GM20431 (cell line): ENCODE measurements around the gene FAXDC2.

Source experiments
- in situ Hi-C: fragments of 300-500 bp; cut with MseI, MboI; formaldehyde crosslinking; loops from one replicate; pipeline ENCODE4 v1.15.0; 2020; ENCODE audit warnings: low sequenced_read_pairs; ENCODE audit not compliant: unreplicated experiment

Gene FAXDC2, protein sequence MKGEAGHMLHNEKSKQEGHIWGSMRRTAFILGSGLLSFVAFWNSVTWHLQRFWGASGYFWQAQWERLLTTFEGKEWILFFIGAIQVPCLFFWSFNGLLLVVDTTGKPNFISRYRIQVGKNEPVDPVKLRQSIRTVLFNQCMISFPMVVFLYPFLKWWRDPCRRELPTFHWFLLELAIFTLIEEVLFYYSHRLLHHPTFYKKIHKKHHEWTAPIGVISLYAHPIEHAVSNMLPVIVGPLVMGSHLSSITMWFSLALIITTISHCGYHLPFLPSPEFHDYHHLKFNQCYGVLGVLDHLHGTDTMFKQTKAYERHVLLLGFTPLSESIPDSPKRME

DNA sequence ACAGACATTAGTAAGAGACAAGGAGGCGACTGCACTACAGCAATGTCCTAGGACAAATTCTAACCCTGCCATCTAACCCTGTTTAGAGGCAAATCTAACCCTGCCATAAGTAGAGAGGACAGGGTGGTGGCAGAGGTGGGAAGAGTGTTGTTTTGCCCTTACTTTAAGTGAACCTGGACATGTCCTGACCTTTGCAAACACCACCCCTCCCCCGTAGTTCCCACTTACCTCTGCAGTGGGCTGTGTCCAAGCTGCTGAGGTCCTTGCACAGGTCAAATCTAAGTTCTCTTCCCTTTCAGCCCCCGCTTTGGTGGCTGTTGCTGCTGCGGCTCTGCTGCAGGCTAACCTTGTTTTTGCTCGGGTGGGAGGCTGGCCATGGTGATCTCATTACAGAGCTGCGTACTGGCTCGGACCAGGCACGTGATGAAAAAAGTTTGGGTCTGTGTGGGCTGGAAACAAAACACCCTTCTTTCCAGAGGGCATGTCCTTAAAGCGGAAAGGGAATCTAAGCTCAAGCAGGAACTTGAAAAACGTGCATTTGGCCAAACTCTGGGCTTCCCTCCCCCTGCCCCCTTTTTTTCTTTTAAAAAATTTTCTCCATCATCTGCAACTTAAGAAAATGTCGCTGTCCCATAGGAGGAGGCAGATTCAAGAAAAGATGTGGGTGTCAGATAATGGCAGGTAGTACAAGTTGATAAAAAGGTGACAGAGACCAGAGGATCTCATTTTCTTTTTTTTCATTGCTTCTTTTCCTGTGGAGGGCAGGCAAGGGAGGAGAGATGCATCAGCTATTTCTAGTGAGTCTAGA is at the start of gene FAXDC2:
Gene FAXDC2, minus strand, starts transcription at position 349 of the 808 bp plus-strand sequence. CDS start 12,425 bp downstream, outside the sequence.
- in situ Hi-C loops: no loop called here

DNA sequence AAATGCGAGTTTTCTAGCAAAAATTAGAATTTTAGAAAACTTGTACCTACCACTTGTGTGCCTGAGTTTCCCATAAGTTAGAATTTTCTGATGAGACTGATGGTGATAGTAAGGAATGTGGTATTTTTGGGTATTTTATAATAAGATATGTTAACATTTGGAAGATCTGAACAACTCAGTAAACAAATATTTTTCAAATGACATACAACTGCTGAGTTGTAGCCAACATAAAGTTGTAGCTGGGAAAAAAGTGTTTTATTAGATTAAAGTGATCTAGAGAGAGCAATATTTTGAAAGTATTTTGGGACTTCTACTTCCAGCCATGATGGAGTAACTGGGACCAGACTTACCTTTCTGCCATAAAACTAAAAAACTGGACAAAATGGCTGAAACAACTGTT is 49.7 kb upstream of the FAXDC2 start:
- in situ Hi-C loops: no loop called here

DNA sequence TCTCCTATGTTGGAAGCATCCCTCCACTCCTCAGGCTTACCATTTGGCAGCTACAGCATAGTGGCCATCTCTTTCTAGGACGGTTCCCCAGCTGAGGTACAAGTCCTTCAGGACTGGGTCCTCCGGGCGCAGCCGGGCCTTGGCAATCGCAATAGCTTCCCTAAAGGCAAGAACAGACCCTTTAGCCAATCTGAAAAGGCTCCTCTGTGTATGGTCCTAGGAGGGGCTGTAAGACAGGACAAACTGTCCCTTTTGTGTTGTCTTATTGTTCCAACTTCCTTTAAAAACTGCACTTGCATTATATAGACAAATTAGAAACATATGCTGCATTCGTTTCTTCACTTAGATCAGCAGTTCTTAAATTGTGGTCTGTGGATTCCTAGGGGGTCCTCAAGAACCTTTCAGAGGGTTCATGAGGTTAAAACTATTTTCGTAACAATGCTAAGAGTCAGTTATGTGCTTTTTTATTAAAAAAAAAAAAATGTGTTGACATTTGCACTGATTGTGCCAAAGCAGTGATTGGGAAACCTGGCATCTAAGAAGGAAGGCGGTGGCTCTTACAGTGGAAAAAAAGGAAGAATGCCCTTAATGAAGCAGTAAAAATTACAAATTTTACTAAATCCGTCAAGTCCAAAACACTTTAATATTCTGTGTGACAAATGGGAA is 48.9 kb upstream of the FAXDC2 start:
- in situ Hi-C loops: no loop called here

DNA sequence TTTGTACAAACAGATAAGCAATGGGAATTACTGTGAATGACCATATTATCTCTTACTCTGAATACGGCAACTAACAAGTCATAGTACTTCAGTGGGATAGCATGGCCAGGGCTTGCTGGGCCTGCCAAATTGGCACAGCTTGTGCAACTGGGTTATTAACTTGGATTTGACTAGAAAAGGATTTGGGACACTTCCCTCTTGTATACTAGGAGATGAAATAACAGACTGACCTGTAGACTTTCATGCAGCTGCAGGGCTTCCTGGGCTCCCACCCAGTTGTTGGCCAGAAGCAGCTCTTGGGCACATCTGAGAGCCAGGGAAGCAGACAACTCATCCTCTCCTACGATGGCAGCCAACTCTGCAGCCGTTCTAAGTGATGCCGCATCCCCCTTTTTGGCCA is 47.8 kb upstream of the FAXDC2 start:
- in situ Hi-C loops: no loop called here

DNA sequence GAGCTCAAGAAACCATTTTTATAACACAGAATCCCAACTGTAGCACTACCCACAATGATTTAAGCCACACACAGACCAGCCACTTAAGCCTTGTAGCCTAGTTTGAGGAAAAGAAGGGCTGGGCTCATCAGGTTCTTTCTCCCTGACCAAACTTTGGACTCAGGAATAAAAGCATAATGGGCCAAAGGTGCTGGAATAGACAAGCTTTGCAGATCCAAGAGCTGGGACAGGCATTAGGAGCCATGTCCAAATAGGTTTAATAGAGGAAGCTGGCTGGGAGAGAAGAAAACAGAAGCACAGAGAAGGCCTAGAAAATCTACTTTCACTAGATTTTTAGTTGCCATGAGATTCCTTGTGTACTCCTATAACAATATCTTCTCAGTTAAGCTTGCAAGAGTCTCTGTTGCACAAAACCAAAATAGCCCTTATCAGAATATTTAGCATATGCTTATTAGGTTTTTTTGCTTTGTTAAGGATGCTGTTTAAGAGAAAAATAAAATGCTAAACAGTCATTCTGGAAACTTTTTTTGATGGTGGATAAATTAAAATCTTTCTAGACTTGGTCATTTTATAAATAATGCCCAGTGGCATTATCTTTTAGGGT is 46.3 kb upstream of the FAXDC2 start:
- in situ Hi-C loops: no loop called here

DNA sequence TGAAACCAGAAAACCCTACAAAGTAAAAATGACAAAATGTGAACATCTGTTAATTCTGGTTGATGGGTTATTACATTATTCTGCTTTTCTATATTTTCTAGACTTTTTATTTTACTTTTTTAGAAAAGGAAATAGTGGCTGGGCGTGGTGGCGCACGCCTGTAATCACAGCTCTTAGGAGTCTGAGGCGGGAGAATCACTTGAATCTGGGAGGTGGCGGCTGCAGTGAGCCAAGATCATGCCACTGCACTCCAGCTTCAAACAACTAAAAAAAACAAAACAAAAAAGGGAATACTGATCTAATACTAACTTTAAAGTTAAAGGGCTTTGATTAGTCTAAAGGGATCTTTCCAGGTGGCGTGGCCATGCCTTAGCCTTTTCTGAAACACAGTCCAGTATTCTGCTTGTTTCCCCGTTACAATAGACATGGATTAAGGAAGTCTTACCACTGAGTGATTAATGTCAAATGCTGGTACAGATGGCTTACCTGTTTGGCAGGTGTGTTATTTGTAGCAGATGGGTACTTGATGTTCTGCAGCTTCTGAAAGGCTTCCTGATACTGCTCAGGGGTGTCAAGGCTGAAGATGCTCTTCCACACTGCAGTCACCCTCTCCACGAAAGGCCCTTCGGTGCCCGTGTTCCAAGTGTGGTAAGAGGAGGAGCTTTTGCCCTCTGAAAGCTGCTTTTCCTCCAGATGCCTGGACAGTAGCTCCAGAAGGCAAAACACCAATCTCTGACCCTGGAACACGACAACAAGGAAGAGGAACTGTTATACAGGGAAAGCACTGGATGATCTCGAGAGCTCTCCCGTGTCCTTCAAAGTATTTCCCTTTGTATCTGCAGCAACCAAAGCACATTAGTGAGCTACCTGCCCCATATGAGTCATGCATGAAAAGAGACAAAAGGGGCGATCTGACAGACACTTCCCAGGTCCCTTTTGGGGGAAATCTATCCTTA is 45.5 kb upstream of the FAXDC2 start:
- in situ Hi-C loops: no loop called here

DNA sequence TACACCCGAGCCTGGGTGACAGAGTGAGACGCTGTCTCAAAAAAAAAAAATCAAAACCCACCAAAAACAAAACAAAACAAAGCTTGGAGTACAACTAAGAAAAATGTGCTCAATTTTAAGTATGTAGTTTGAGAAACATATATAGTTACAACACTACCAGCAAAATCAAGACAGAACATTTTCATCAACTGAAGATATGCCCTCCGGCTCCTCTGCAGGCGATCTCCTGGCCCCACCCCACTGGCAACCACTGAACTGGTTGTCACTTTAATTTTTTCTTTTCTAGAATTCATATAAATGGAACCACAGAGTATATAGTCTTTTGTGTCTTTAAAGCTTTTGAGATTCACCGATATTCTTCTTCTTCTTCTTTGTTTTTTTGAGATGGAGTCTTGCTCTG is 43.0 kb upstream of the FAXDC2 start:
- in situ Hi-C loops: no loop called here

DNA sequence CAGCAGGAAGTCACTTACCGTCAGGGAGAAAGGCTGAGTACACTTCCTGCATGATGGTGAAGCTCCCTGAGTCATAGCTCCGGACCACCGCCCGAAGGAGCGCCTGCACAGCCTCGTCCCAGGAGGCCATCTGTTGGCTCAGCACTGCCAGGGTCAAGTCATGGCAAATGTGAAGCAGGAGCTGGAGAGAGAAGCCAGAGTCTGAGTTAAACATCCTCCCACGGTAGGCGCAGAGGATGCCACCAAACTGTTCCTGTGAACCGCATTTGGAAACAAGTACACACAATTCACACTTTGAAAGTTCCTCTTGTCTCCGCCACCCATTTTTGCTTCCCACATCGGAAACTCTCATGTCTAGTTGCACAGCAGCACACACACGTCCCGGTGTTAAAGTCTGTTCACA is 42.0 kb upstream of the FAXDC2 start:
- in situ Hi-C loops: no loop called here

DNA sequence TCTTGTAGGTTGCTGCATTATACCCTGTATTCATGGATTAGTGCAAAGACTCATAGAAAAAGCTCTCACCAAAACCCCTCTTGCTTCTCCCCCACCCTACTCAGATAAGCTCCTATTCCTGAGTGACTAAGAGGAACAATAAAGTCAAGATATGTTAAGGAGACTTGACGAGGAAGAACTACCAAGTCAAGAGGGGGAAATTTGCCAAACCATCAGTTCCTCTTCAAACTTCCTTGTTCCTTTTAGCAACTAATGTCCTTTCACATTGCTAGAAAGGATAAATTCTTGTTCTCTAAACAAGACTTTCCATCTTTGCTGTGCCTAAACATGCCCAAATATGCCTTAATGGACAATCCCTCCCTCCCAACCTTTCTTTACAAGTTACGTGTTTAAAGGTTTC is 35.0 kb upstream of the FAXDC2 start:
- in situ Hi-C loops: no loop called here

DNA sequence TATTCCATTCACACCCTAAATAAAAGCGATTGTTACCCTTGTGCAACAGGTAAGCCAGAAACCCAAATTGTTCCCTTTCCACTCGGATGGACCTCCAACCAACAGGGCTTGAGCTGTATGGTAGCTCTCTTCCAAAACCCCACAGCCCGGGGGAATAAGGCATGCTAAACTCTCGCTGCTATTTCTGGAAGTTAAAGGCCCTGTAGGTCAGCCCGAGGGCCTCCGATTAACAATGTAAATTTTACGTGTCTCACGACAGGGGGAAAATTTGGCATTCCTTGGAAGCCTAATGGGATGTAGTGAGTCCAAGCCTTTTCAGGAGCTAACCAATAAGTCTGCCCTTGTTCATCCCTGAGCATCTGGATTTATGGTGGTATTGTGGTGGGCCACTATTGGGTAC is 34.0 kb upstream of the FAXDC2 start:
- in situ Hi-C loops: no loop called here

DNA sequence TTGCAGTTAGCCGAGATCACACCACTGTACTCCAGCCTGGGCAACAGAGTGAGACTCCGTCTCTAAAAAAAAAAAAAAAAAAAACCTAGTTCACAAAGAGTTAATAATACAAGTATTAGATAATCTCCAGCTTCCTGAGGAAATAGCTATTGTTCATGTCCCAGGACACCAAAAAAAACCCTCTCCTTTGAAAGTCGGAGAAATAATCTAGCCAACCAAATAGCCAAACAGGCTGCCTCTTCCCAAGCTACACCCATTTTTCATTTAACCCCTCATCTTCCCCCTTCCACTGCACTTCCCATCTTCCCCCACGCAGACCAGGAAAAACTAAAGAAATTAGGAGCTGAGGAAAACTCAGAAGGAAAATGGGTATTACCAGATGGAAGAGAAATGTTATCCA is 31.6 kb upstream of the FAXDC2 start:
- in situ Hi-C loops: no loop called here

DNA sequence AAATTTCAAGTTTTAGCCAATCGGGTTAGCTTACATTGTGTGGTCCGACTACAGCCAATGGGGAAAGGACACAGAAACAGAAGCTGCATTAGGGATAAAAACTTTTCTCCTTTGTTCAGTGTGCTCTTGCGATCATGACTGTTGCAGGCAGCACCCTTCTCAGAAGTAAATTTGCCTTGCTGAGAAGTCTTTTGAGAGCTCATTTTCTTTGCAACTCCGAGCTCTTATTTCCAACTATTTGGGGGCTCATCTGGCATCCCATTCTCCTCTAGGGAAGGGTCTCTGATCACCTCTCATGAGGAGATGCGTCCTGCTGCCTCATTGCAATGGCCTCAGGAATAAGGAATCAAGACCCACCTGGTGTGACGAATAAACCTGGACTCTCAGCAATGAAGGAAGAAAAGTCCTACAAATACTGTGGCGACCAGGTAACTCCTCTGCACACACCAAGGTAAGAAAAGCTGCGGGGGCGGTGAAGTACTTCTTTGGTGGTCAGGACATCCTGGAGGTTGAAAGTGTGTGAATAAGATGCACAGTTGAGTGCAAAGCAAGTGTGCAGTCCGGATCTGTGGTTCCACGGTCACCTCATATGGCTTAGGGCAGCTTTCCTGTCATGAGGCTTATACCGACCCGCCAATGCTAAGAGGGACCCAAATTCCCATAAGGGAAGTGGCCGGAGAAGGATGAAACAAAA is 28.4 kb upstream of the FAXDC2 start:
- in situ Hi-C loops: no loop called here

DNA sequence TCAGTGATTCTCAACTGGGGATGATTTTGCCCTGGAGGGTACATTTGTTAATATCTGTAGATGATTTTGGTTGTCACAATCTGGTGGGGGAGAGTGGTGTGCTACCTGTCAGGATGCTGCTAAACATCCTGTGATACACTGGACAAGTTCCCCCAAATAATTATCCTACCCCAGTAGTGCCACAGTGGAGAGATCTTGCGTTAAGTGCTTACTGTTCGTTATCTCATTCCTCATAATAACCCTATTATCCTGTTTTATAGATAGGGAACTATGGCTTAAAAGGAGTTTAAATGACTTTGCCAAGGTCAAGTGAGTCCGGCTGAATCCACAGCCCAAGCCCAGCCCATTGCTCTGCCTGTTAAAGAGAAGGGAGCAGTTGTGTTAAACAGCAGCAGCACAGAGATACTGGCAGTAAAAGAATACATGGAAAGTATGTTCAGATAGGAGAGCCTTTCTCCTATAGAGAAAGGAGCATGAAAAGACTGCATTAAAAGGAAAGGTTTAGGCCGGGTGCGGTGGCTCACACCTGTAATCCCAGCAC is 23.5 kb upstream of the FAXDC2 start:
- in situ Hi-C loops: no loop called here

DNA sequence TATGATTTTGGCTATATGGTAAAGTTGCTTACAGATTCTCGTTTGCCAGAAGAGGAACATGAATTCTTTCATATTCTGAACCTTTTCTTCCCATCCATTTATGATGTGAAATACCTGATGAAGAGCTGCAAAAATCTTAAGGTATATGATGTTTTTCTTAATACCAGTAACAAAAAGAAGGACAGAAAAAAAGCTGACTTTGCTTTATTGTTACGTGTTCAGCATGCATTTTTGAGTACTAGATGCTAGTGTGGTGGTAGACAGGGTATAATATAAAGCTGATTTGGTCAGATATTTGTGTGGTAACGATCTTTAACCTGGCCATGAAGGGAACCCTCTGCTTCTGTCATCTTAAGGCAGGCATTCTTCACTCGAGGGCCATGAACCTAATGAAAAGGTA is 21.3 kb upstream of the FAXDC2 start:
- in situ Hi-C loops: no loop called here

DNA sequence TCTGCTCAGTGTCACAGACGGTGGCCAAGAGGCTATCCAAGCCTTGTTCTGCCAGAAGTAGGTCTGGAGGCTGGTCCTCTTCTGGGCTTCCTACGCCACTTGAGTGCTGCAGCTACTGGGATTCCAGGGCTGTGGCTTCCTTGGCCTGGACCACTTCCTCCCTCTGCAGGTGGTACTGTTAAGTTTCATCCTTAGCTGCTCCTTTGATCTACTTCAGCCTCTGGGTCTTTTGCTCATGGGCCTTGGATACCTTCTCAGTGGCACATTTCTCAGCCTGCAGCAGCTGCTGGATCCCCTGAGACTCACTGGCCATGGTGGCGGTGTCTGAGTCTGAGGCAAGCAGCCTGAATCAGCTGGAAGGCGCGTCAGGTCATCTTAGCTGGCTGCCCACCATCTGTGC is 18.3 kb upstream of the FAXDC2 start:
- in situ Hi-C loops: no loop called here

DNA sequence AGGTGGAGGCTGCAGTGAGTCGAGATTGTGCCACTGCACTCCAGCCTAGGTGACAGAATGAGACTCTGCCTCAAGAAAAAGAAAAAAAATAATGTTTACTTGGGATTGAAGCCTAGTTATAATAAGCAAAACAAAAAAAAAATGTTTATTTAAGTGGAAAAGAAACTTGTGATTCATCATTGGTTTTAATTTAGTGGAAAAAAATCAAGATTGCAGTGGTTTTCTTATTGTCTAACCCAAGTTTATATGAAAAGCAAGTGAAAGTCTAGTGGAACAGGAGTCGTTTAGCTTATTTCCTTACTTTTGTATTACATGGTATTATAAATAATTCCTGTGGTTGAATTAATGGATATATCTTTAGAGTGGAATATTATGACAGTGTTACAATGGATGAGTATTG is 16.4 kb upstream of the FAXDC2 start:
- in situ Hi-C loops: no loop called here

DNA sequence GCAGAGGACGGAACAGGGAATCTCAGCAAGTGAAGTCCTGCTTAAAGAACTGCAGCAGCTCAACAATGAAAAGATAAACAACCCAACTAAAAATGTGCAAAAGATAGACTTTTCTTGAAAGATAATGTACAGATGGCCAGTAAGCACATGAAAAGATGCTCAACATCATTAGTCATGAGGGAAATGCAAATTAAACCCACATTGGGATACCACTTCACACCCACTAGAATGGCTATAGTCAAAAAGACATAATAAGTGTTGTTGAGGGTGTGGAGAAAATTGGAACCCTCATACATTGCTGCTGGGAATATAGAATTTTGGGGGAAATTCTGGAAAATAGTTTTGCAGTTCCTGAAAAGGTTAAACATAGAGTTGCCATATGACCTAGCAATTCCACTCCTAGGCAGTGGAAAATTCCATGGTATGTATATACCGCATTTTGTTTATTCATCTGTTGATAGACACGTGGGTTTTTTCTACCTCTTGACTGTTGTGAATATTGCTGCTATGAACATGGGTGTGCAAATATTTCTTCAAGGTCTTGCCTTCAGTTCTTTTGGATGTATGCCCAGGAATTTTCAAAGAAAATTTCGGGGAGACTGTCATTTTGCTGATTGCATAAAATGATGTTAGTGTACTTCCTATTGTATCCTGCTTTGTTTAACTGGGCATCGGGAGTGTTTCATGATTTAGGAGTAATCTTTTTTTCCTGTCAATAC is 15.2 kb upstream of the FAXDC2 start:
- in situ Hi-C loops: no loop called here
